Measurements from ENCODE around the gene SPATA31E1. TPM values are rescaled to one million over a fixed set of nuclear protein-coding genes. Genes with fewer than 3 reads are reported as not detected.

The SPATA31E1 gene
- not detected for total RNA-seq
- not detected for polyA plus RNA-seq (2013, experiment 1 of 2)
- polyA plus RNA-seq (2013, experiment 2 of 2), result not detected
- total RNA-seq, result 0 to 0.07 (median 0) reads per million in 172 experiments

GRCh38 chr9:87882627-87883026 is at the start of gene SPATA31E1:
TSS of gene SPATA31E1 (plus strand) at chr9:87882877. CDS start at chr9:87882892, 15 bp downstream.
- Mint-ChIP-seq H3K9me3 (no peaks in the 10 kb centered on the region), H3K36me3 (ENCODE audit: low read depth) (no peaks in the 10 kb centered on the region), H3K4me1 (ENCODE audit: low read depth) (no peaks in the 10 kb centered on the region), H3K4me3 (no peak within 1 kb of the TSS), H3K27ac (no peak within 1 kb of the TSS), H3K27me3 (peaks cover 5% of the 10 kb centered on the region)
- no peaks in the 10 kb centered on the region for H3K9me3 ChIP-seq (ENCODE audit: control insufficient read depth in 1 of 2, insufficient read depth in 1 of 2, low read length in 2 of 2)
- POLR2A ChIA-PET, result no interaction called here
- DNase-seq, result no peak
- no peak within 1 kb of the TSS for H3K4me3 ChIP-seq (ENCODE audit: low read length)
- no peak for ATAC-seq (ENCODE audit: poor library complexity)
- intact Hi-C loops (cut with DNase I, micrococcal nuclease), result loop anchor here in 1 of 2 experiments (5.0 kb wide), 1 partner anchor 205 kb away; no protein-coding TSS in a partner anchor
- H3K36me3 ChIP-seq (ENCODE audit: insufficient read depth, low read length), result no peaks in the 10 kb centered on the region
- CTCF ChIA-PET, result no interaction called here
- no peaks in the 10 kb centered on the region for H3K27me3 ChIP-seq (ENCODE audit: control insufficient read depth in 1 of 2, insufficient read depth in 2 of 2, low read length in 2 of 2)
- H3K27ac ChIP-seq (ENCODE audit: low read depth in 1 of 2, low read length in 2 of 2), result no peak within 1 kb of the TSS
- TF ChIP-seq, protein P1, sequence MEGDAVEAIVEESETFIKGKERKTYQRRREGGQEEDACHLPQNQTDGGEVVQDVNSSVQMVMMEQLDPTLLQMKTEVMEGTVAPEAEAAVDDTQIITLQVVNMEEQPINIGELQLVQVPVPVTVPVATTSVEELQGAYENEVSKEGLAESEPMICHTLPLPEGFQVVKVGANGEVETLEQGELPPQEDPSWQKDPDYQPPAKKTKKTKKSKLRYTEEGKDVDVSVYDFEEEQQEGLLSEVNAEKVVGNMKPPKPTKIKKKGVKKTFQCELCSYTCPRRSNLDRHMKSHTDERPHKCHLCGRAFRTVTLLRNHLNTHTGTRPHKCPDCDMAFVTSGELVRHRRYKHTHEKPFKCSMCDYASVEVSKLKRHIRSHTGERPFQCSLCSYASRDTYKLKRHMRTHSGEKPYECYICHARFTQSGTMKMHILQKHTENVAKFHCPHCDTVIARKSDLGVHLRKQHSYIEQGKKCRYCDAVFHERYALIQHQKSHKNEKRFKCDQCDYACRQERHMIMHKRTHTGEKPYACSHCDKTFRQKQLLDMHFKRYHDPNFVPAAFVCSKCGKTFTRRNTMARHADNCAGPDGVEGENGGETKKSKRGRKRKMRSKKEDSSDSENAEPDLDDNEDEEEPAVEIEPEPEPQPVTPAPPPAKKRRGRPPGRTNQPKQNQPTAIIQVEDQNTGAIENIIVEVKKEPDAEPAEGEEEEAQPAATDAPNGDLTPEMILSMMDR (IDR thresholded peaks at IDR 0.05), result no peak
- no peaks in the 10 kb centered on the region for H3K4me1 ChIP-seq (ENCODE audit: insufficient read depth, low read length)

DNA sequence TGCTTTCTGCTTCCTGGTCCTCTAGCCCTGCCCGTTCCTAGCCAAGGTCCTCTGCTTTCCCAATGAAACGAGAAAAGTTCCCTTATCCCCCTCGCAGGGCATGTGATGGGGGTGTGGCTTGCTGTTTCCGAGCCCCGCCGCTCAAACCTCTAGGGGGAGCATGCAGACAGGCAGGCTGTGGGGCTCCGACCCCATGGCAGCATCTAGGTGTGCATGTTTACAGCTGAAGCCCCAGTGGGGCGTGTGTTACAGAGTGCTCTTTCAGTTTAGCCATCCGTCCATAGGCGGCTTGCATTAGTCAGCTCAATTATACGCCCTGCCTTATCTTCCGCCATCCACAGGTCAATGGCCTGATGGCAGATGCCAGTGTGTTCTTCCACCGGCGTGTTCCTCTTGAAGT is 48.3 kb upstream of the SPATA31E1 start:
- Histone ChIP-seq H3K4me3 (ENCODE audit: low read length) (no peak overlapping the region), H3K36me3 (ENCODE audit: insufficient read depth, low read length) (no peaks in the 10 kb centered on the region), H3K9me3 (ENCODE audit: control insufficient read depth in 1 of 2, insufficient read depth in 1 of 2, low read length in 2 of 2) (no peaks in the 10 kb centered on the region), H3K27me3 (ENCODE audit: control insufficient read depth in 1 of 2, insufficient read depth in 2 of 2, low read length in 2 of 2) (peaks cover 0 to 3% of the 10 kb centered on the region in 2 experiments), H3K4me1 (ENCODE audit: insufficient read depth, low read length) (no peaks in the 10 kb centered on the region), H3K27ac (ENCODE audit: low read depth in 1 of 2, low read length in 2 of 2) (no peak overlapping the region)
- ChIA-PET POLR2A (no interaction called here), CTCF (interaction anchor here (0.6 kb wide), 1 partner anchor 737 kb away, joined by 4 read pairs; no protein-coding TSS in a partner anchor)
- DNase-seq (no peak), ATAC-seq (ENCODE audit: poor library complexity) (no peak)
- no peaks in the 10 kb centered on the region for H3K9me3 Mint-ChIP-seq
- no peak overlapping the region for H3K4me3 Mint-ChIP-seq
- H3K27ac Mint-ChIP-seq, result no peak overlapping the region
- H3K4me1 Mint-ChIP-seq (ENCODE audit: low read depth), result no peaks in the 10 kb centered on the region
- no peaks in the 10 kb centered on the region for H3K36me3 Mint-ChIP-seq (ENCODE audit: low read depth)
- TF ChIP-seq, protein P1 (IDR thresholded peaks at IDR 0.05), result no peak
- no peaks in the 10 kb centered on the region for H3K27me3 Mint-ChIP-seq
- intact Hi-C loops (cut with DNase I, micrococcal nuclease), result no loop called here

DNA sequence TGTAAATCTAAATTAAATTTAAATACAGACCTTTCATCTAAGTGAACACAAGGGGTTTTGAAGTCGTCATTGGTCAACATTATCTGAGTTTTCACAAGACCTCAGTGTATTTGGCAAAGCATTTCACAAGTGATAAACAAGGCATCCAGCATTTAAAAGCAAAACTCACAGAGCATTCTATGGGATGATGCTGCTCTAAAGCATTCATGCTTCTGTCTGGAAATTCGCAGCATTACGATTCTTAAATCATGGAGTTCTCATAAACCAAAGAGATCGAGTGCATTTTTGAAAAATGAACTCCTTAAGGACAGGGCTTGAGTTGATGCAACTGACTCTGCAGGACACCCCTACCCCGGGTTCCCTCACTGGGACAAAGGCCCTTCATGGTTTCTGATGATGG is 46.1 kb upstream of the SPATA31E1 start:
- TF ChIP-seq, protein P1 (IDR thresholded peaks at IDR 0.05), result no peak
- no peak overlapping the region for H3K27ac ChIP-seq (ENCODE audit: low read depth in 1 of 2, low read length in 2 of 2)
- H3K27me3 Mint-ChIP-seq, result no peaks in the 10 kb centered on the region
- H3K27ac Mint-ChIP-seq, result no peak overlapping the region
- H3K36me3 ChIP-seq (ENCODE audit: insufficient read depth, low read length), result no peaks in the 10 kb centered on the region
- POLR2A ChIA-PET, result no interaction called here
- ATAC-seq (ENCODE audit: poor library complexity), result no peak
- no peak overlapping the region for H3K4me3 Mint-ChIP-seq
- no peaks in the 10 kb centered on the region for H3K9me3 ChIP-seq (ENCODE audit: control insufficient read depth in 1 of 2, insufficient read depth in 1 of 2, low read length in 2 of 2)
- H3K4me1 Mint-ChIP-seq (ENCODE audit: low read depth), result no peaks in the 10 kb centered on the region
- H3K9me3 Mint-ChIP-seq, result no peaks in the 10 kb centered on the region
- no peaks in the 10 kb centered on the region for H3K36me3 Mint-ChIP-seq (ENCODE audit: low read depth)
- H3K4me3 ChIP-seq (ENCODE audit: low read length), result no peak overlapping the region
- intact Hi-C loops (cut with DNase I, micrococcal nuclease), result no loop called here
- CTCF ChIA-PET, result no interaction called here
- H3K4me1 ChIP-seq (ENCODE audit: insufficient read depth, low read length), result no peaks in the 10 kb centered on the region
- no peak for DNase-seq
- H3K27me3 ChIP-seq (ENCODE audit: control insufficient read depth in 1 of 2, insufficient read depth in 2 of 2, low read length in 2 of 2), result no peaks in the 10 kb centered on the region

Measured in CD4-positive, alpha-beta T cell (primary cell).